GM12878 (cell line): ENCODE measurements around the gene PRKAR1A. TPM values are rescaled to one million over a fixed set of nuclear protein-coding genes. Genes with fewer than 3 reads are reported as not detected.

Experiments used
- ATAC-seq: fragments of 200-7000 bp; cut with Tn5 transposase; 3 replicates; pipeline ENCODE4 v1.9.1; 2020; ENCODE audit warnings: mild to moderate bottlenecking, moderate library complexity
- BruUV-seq: library from RNA; stranded (reverse); fragments of 400-500 nt; replicated peaks from 2 replicates; lab custom pipeline; 2021; lab: Mats Ljungman, UMichigan
- CTCF ChIA-PET: fragments of 300-600 bp; sonication (Branson Sonifier 250); formaldehyde crosslinking; extraction: SDS; loops from one replicate; lab custom pipeline; 2021; ENCODE audit warnings: inconsistent platforms; lab: Yijun Ruan, JAX
- POLR2A ChIA-PET: fragments of 350-600 bp; formaldehyde crosslinking; extraction: SDS; loops from one replicate; lab custom pipeline; 2021; ENCODE audit warnings: inconsistent platforms; lab: Charles Lee
- RAD21 ChIA-PET: fragments of 300-600 bp; sonication (Branson Sonifier 250); formaldehyde crosslinking; loops from one replicate; lab custom pipeline; 2023; ENCODE audit warnings: antibody characterized with exemption; ENCODE audit not compliant: unreplicated experiment; lab: Charles Lee
- SMC1A ChIA-PET: fragments of 300-600 bp; sonication (Branson Sonifier 250); formaldehyde crosslinking; loops from one replicate; lab custom pipeline; 2023; ENCODE audit not compliant: unreplicated experiment, uncharacterized antibody; lab: Charles Lee
- DNase-seq: peaks from one replicate; pipeline ENCODE4 v3.0.0-alpha.2; 2011; ENCODE audit warnings: low read depth, low spot score
- FAIRE-seq: peaks from 3 replicates; lab custom pipeline; 2011; peaks lifted over from hg19 to GRCh38; lab: Jason Lieb, UNC
- H2AFZ ChIP-seq: 2 replicates; pipeline ENCODE4 v1.6.0; 2011; ENCODE audit warnings: low read depth, low read length, control low read depth; ENCODE audit not compliant: control insufficient read depth
- H3K27ac ChIP-seq: 2 replicates; pipeline ENCODE4 v1.5.1; 2011; ENCODE audit warnings: control low read depth; ENCODE audit not compliant: control insufficient read depth, insufficient read depth
- H3K27me3 ChIP-seq, 2 experiments: replicated peaks in 1 of 2; 2 replicates each; pipeline versions ENCODE4 v1.6.0 to v1.6.1; 2011; ENCODE audit warnings: low read length in 1 of 2; ENCODE audit not compliant: control insufficient read depth in 2 of 2, insufficient read depth in 2 of 2
- H3K36me3 ChIP-seq, 2 experiments: 2 replicates each; pipeline ENCODE4 v1.5.1; 2011; ENCODE audit warnings: low read length in 1 of 2; ENCODE audit not compliant: control insufficient read depth in 2 of 2, insufficient read depth in 2 of 2
- H3K4me1 ChIP-seq: 2 replicates; pipeline ENCODE4 v1.6.1; 2011; ENCODE audit warnings: mild to moderate bottlenecking, low read length, moderate library complexity, mixed read lengths; ENCODE audit not compliant: control insufficient read depth, insufficient read depth
- H3K4me2 ChIP-seq: 2 replicates; pipeline ENCODE4 v1.6.0; 2011; ENCODE audit warnings: control low read depth; ENCODE audit not compliant: control insufficient read depth, insufficient read depth
- H3K4me3 ChIP-seq: fragments of 200-600 bp; sonication (generic); 2 replicates; pipeline ENCODE4 v1.5.1; 2016
- H3K79me2 ChIP-seq: 2 replicates; pipeline ENCODE4 v1.6.0; 2011; ENCODE audit warnings: low read length; ENCODE audit not compliant: control insufficient read depth, insufficient read depth
- H3K9ac ChIP-seq: 2 replicates; pipeline ENCODE4 v1.8.0; 2011; ENCODE audit warnings: low read length, control low read depth, mixed read lengths; ENCODE audit not compliant: control insufficient read depth, insufficient read depth
- H3K9me3 ChIP-seq: replicated peaks from 3 replicates; pipeline ENCODE4 v1.5.1; 2011; ENCODE audit warnings: mild to moderate bottlenecking, low read length; ENCODE audit not compliant: control insufficient read depth, insufficient read depth
- H4K20me1 ChIP-seq: 2 replicates; pipeline ENCODE4 v1.6.0; 2011; ENCODE audit not compliant: control insufficient read depth, insufficient read depth
- CEBPZ ChIP-seq: fragments of 150-350 bp; IDR thresholded peaks from 2 replicates; pipeline ENCODE4 v1.6.1; 2016; ENCODE audit warnings: low read depth, low read length
- IRF4 ChIP-seq: IDR thresholded peaks from 2 replicates; pipeline ENCODE4 v1.6.1; 2011; ENCODE audit warnings: low read depth, low read length
- NFXL1 ChIP-seq: fragments of 450-650 bp; IDR thresholded peaks from 2 replicates; pipeline ENCODE4 v1.6.1; 2017; ENCODE audit warnings: antibody characterized with exemption, mild to moderate bottlenecking, borderline replicate concordance
- NKRF ChIP-seq: fragments of 450-650 bp; conservative IDR thresholded peaks from 2 replicates; pipeline ENCODE4 v1.6.1; 2017; ENCODE audit warnings: mild to moderate bottlenecking, moderate library complexity
- SMARCA5 ChIP-seq: fragments of 450-650 bp; IDR thresholded peaks from 2 replicates; pipeline ENCODE4 v1.6.1; 2017; ENCODE audit warnings: mild to moderate bottlenecking
- WGBS: methylation state at CpG from one replicate; pipeline ENCODE4 v1.1.6; 2016; ENCODE audit warnings: low lambda C conversion rate; ENCODE audit not compliant: insufficient replicate concordance, insufficient coverage; ENCODE audit errors: missing lambda C conversion rate; 5-methylcytosine and 5-hydroxymethylcytosine counted together
- in situ Hi-C: fragments of 300-500 bp; cut with MboI; formaldehyde crosslinking; loops from 9 replicates; pipeline ENCODE4 v1.14.3; 2018; ENCODE audit warnings: mixed read lengths
- intact Hi-C: fragments of 100-400 bp; cut with micrococcal nuclease; formaldehyde crosslinking; loops from one replicate; pipeline ENCODE4 v1.14.2; 2022; ENCODE audit not compliant: unreplicated experiment
- polyA plus RNA-seq, 11 experiments: library from polyadenylated mRNA; depleted of rRNA in 4 of 11; unstranded in 6 of 11; stranded (reverse) in 5 of 11; fragments of >200 nt; fragmentation: Nextera tagmentation in 4 of 11; fragmentation: Illumina TruSeq in 1 of 11; extraction: Ambion mirVana in 4 of 11; extraction: Trizol in 1 of 11; gene quantifications; 1 replicate in 1 of 11; 2 replicates in 10 of 11; pipeline versions ENCODE4 v1.2.1 to v1.2.3, GENCODE V29; 2011 to 2016; ENCODE audit warnings: inconsistent platforms in 2 of 11, missing spikeins in 2 of 11, low read depth in 1 of 11
- total RNA-seq, 4 experiments: library from RNA; depleted of rRNA in 3 of 4; stranded (reverse); fragments of >200 nt in 3 of 4; fragmentation: Illumina TruSeq in 1 of 4; extraction: Trizol in 1 of 4; gene quantifications; 2 replicates each; pipeline versions ENCODE4 v1.2.1 to v1.2.3, GENCODE V29; 2013 to 2021

Gene PRKAR1A
- total and polyA plus RNA-seq, 10 of the 15 experiments (the other 5 are each of a cell fraction or from before 2014, with no cell fraction given) = 29.1 to 200 (median 125) TPM

GRCh38 chr17:68585643-68586042 lies 73.4 kb downstream of the PRKAR1A start:
- no peaks in the 10 kb centered on the region; the same call in 2 of the 3 replicates for H3K9me3 ChIP-seq
- intact Hi-C loops (no loop called here), in situ Hi-C loops (no loop called here)
- H3K4me2 ChIP-seq = no peak overlapping the region
- WGBS = 17% methylated on average over 4 of the region's 4 CpGs
- H3K27me3 ChIP-seq = no peaks in the 10 kb centered on the region
- H3K27ac ChIP-seq = no peak overlapping the region
- H3K36me3 ChIP-seq = no peaks in the 10 kb centered on the region
- no peaks in the 10 kb centered on the region for H4K20me1 ChIP-seq
- no peak overlapping the region for H3K4me3 ChIP-seq
- no peak for FAIRE-seq
- H3K9ac ChIP-seq = no peak overlapping the region
- ChIA-PET CTCF (no interaction called here), SMC1A (no interaction called here), POLR2A (no interaction called here), RAD21 (no interaction called here)
- no peak for DNase-seq
- ATAC-seq = no peak
- no peaks in the 10 kb centered on the region for H3K4me1 ChIP-seq
- BruUV-seq = no TSS peak
- H3K79me2 ChIP-seq = no peaks in the 10 kb centered on the region
- TF ChIP-seq NFXL1 = no peak
- TF ChIP-seq NKRF = no peak
- TF ChIP-seq SMARCA5 = no peak
- TF ChIP-seq IRF4 = no peak
- no peak for TF ChIP-seq CEBPZ
- H2AFZ ChIP-seq = no peak overlapping the region
